Brain microvascular endothelial cell (primary cell): ENCODE data around the gene KRTCAP2.

Experiments used
- DNase-seq: peaks from one replicate; pipeline ENCODE4 v3.0.0-alpha.2; 2020
- H3K27ac ChIP-seq: fragments of 250-450 bp; sonication (Bioruptor Pico); 2 replicates; pipeline ENCODE4 v1.5.1; 2020; ENCODE audit warnings: mild to moderate bottlenecking, moderate library complexity
- H3K27me3 ChIP-seq: fragments of 250-450 bp; sonication (Bioruptor Pico); replicated peaks from 2 replicates; pipeline ENCODE4 v1.5.1; 2020; ENCODE audit warnings: mild to moderate bottlenecking
- H3K36me3 ChIP-seq: fragments of 250-450 bp; sonication (Bioruptor Pico); replicated peaks from 2 replicates; pipeline ENCODE4 v1.5.1; 2020; ENCODE audit warnings: mild to moderate bottlenecking
- H3K4me3 ChIP-seq: 2 replicates; pipeline ENCODE4 v1.5.1; 2011; ENCODE audit warnings: low read depth, mild to moderate bottlenecking, control low read depth, low read length, moderate library complexity
- in situ Hi-C: cut with HindIII; loops from 2 replicates; pipeline ENCODE4 v1.10.0; 2017; ENCODE audit warnings: low sequenced_read_pairs, low pct_ligation_motif_present
- TF ChIP-seq, protein P1 (sequence below): IDR thresholded peaks from 2 replicates; pipeline ENCODE4 v1.5.1; 2011; ENCODE audit warnings: low read depth, mild to moderate bottlenecking, moderate library complexity, low read length, control low read depth, inconsistent platforms; ENCODE audit errors: missing control alignments

The KRTCAP2 gene

DNA sequence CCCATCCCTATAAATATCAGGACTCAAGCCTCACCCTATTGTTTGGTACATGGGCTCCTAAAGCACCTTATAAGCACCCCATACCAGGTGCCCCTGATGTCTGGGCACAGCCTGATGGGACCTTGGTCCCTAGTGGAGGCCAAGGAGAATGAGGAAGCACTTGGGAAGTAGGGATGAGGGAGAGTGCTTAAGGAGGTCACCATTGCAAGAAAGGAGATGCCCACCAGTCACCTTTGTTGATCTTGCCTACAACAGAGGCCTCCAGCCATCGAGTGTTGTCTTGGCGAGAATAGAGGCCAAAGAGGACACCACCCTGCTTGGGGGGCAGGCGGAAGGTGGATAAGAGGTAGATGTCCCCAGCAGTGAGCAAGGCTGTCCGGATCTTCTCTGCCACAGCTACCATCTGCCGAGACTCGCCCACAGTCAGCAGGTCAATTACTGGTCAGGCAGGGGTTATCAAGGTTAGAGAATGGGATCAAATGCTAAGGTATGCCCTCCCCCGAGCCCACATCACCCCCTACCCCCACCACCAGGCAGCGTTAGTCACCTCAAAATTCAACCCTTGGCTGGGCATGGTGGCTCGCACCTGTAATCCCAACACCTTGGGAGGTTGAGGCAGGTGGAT is 33.0 kb upstream of the KRTCAP2 start:
- in situ Hi-C loops = no loop called here
- TF ChIP-seq, protein P1, sequence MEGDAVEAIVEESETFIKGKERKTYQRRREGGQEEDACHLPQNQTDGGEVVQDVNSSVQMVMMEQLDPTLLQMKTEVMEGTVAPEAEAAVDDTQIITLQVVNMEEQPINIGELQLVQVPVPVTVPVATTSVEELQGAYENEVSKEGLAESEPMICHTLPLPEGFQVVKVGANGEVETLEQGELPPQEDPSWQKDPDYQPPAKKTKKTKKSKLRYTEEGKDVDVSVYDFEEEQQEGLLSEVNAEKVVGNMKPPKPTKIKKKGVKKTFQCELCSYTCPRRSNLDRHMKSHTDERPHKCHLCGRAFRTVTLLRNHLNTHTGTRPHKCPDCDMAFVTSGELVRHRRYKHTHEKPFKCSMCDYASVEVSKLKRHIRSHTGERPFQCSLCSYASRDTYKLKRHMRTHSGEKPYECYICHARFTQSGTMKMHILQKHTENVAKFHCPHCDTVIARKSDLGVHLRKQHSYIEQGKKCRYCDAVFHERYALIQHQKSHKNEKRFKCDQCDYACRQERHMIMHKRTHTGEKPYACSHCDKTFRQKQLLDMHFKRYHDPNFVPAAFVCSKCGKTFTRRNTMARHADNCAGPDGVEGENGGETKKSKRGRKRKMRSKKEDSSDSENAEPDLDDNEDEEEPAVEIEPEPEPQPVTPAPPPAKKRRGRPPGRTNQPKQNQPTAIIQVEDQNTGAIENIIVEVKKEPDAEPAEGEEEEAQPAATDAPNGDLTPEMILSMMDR = no peak

DNA sequence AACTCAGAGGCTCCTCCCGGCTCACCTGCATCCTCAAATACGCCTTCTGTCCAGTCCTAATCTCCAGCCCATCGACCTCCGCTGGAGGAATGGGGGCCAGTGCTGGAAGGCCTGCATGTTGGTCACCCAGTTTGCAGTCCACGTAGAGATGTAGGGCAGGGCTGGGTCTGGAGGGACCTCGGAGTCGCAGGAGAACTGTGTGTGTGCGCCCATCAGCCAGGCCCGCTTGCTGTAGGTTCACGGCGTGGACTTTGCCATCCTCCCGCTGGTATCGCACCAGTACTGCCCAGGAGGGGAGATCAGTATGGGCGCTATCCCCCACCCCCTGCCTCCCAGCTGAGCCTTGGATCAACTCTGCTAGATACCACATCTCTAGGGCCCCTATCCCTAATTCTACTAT is 31.9 kb upstream of the KRTCAP2 start:
- Histone ChIP-seq H3K36me3 (no peaks in the 10 kb centered on the region), H3K4me3 (no peak overlapping the region), H3K27ac (no peak overlapping the region), H3K27me3 (no peaks in the 10 kb centered on the region)
- no peak for DNase-seq
- TF ChIP-seq, protein P1 = no peak
- in situ Hi-C loops = no loop called here

More for the DNA sequence above, 33.0 kb upstream of the KRTCAP2 start:
- Histone ChIP-seq H3K27me3 (no peaks in the 10 kb centered on the region), H3K4me3 (no peak overlapping the region), H3K36me3 (peaks cover 6% of the 10 kb centered on the region), H3K27ac (no peak overlapping the region)
- no peak for DNase-seq

DNA sequence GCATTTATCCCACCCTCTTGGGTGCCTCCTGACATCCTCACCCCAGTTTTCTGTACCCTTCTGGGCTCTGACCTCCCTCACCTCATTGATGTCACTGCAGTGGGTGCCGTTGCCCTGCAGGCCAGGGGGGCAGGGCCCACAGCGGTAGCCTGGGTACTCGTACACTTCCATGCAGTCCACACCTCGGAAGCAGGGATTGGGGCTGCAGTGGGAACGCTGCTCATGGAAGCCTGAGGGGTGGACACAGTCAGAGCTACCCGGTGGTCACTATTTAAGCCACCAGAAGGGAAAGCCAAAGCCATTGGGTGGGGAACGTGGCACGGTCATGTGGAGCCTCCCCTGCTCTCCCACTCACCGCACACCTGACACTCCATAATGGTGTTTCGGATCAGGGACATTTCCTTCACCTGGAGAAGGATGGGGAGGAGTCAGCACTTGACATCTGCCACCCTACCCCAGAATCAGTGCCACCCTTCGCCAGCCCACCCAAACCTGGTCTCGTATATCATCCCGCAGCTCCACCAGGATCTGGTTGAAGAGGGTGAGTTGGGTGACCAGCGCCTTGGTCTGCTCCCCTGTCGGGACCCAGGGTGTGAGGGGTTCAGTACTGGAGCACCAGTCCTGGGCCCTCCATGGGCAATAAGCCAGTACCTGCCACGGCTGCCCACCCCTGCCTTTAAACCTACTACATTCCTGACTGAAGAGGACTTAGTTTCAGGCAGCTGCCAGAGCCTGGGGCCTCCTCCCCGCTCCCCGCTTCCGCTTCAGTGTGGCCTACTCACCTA is 29.8 kb upstream of the KRTCAP2 start:
- peaks cover 7% of the 10 kb centered on the region for H3K36me3 ChIP-seq

DNA sequence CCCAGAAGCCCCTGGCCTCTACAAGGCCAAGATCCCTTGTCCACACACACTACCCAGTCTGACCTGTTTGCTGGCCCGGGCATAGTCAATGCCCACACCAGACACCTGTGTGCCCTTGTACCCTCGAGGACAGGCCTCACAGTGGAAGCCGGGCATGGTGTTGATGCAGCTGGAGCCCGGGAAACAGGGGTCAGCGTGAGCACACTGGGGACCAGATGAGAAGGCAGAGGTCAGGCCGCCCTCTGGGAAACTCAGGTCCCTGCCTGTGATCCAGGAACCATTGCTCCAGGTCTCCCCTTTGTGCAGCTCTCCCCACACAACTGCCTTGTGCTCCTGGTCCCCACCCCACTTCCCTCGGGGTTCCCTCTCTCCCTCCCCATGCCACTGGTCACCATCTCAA is 29.1 kb upstream of the KRTCAP2 start:
- in situ Hi-C loops = no loop called here
- H3K27me3 ChIP-seq = no peaks in the 10 kb centered on the region
- H3K36me3 ChIP-seq = peaks cover 7% of the 10 kb centered on the region
- DNase-seq = no peak
- TF ChIP-seq, protein P1 = no peak
- no peak overlapping the region for H3K27ac ChIP-seq
- no peak overlapping the region for H3K4me3 ChIP-seq

More for the DNA sequence above, 29.8 kb upstream of the KRTCAP2 start:
- TF ChIP-seq, protein P1 = no peak
- DNase-seq = no peak
- no peak overlapping the region for H3K4me3 ChIP-seq
- in situ Hi-C loops = no loop called here
- no peaks in the 10 kb centered on the region for H3K27me3 ChIP-seq
- H3K27ac ChIP-seq = no peak overlapping the region

DNA sequence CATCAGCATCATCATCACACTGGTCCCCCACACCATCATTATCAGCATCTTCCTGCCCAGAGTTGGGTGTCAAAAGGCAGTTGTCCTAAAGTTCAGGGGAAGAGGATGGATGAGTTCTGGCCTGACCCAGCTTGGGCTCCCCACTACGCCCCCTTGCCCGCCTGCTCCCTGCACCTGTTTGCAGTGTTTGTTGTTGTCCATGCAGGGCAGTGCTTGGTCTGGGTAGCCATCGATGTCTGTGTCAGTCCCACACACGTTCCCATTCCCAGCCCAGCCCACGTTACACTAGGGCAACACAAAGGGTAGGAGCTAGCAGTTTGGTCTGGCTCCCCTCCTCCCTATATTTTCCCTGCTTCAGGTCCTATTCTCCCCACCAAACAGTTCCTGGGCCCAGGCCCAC is 27.8 kb upstream of the KRTCAP2 start:
- Histone ChIP-seq H3K4me3 (no peak overlapping the region), H3K27me3 (no peaks in the 10 kb centered on the region), H3K27ac (no peak overlapping the region), H3K36me3 (peaks cover 10% of the 10 kb centered on the region)
- TF ChIP-seq, protein P1 = no peak
- in situ Hi-C loops = no loop called here
- no peak for DNase-seq

DNA sequence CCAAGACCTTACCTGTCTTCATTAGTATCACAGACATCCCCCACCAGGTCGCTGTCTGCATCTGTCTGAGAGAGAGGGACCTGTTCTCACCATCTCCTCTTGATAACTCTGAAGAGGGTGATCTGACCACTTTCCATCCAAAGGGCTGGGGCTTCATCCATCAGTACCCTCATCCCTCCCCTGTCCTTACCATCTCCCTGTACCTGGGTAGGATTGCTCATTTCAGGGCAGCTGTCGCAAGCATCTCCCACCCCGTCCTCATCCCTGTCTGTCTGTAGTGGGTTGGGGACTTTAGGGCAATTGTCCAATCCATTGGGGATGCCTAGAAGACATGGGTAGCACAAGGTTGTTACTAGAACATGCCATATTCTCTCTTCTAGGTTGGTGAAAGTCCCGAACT is 26.7 kb upstream of the KRTCAP2 start:
- in situ Hi-C loops = no loop called here
- no peak for DNase-seq
- H3K27ac ChIP-seq = no peak overlapping the region
- peaks cover 10% of the 10 kb centered on the region for H3K36me3 ChIP-seq
- H3K4me3 ChIP-seq = no peak overlapping the region
- TF ChIP-seq, protein P1 = no peak
- H3K27me3 ChIP-seq = no peaks in the 10 kb centered on the region
